HL-60 (cell line): ENCODE data around the gene CD37.

ENCODE experiments used
- CTCF ChIP-seq: IDR thresholded peaks from one replicate; pipeline ENCODE4 v1.5.1; 2011; ENCODE audit warnings: low read length, control low read depth, inconsistent platforms; ENCODE audit not compliant: insufficient read depth
- POLR2AphosphoS5 ChIP-seq: IDR thresholded peaks from 2 replicates; pipeline ENCODE4 v1.6.1; 2012; ENCODE audit warnings: low read depth
- REST ChIP-seq: IDR thresholded peaks from 2 replicates; pipeline ENCODE4 v1.6.1; 2012; ENCODE audit warnings: low read depth; ENCODE audit not compliant: insufficient replicate concordance

GRCh38 chr19:49347835-49348234, 12.6 kb downstream of the CD37 start:
- no peak for TF ChIP-seq CTCF
- TF ChIP-seq POLR2AphosphoS5 = no peak
- TF ChIP-seq REST = no peak
